HG03175 (cell line): ENCODE data around the gene TAF13.

Experiments
- ATAC-seq: cut with Tn5 transposase; IDR thresholded peaks from one replicate; pipeline ENCODE4 v1.9.1; 2021; ENCODE audit warnings: mild to moderate bottlenecking, moderate library complexity; ENCODE audit not compliant: unreplicated experiment

Gene TAF13, protein sequence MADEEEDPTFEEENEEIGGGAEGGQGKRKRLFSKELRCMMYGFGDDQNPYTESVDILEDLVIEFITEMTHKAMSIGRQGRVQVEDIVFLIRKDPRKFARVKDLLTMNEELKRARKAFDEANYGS

GRCh38 chr1:109075531-109076490, at the start of gene TAF13:
Gene TAF13 (minus strand): TSS chr1:109076003. CDS start chr1:109075947, 56 bp downstream.
- peak; percentile 99 for ATAC-seq

- no peak for ATAC-seq
Measured at GRCh38 chr1:109120356-109120755, 44.6 kb upstream of the TAF13 start.

- no peak for ATAC-seq
Measured at GRCh38 chr1:109118089-109118488, 42.3 kb upstream of the TAF13 start.

- ATAC-seq = no peak
Measured at GRCh38 chr1:109116286-109116685, 40.5 kb upstream of the TAF13 start.

DNA sequence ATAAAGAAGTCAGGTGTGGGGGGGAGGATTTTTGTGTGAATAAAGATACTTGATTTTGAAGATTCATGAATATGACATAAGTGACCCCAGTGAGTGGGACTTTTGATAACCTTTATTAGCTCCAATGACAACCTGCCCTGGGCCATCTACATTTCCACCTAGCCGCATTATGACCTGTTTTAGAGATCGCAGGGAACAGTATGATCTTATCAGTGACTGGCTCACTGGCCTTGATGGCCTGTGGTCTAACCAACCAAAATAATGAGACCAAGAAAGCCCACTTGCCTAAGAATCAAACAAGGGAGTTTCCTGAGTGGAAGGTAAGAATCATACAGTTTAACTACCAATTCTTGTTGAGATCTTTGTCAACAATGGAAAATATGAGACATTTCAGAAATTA, 39.9 kb upstream of the TAF13 start:
- no peak for ATAC-seq

- no peak for ATAC-seq
Measured at GRCh38 chr1:109114342-109114674, 38.5 kb upstream of the TAF13 start.

DNA sequence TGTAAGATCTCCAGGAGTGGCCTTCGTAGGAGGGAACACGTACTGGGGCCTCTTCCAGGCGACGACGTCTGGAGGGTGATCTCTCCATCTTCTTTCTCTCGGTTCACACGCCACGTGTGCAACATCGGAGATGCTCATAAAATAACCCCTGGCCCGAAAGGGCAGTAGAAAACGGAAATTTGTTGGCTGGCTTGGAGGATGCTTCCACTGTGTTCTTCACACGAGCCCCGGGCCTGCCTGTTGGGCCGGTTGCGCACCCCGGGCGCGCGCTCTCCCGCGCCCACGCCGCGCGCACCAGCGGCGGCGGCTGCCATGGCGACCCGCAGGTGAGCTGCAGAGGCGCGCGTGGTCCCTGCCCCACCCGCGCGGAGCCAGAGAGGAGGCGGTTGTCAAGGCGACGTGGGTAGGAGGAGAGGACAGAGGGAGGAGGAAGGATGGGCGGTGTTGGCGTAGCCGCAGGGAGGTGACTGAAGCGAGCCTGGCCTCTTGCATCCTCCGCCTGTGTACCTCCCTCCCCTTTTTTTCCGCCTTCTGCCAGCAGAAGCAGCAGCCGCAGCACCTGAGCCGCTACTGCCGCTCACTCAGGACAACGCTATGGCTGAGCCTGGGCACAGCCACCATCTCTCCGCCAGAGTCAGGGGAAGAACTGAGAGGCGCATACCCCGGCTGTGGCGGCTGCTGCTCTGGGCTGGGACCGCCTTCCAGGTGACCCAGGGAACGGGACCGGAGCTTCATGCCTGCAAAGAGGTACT, 38.0 kb upstream of the TAF13 start, which contains the start of gene ELAPOR1:
ELAPOR1 (plus strand) TSS at position 526 of the 752 bp plus-strand sequence; CDS start at position 595, 69 bp downstream.
- ATAC-seq = peak; percentile 59

GRCh38 chr1:109112652-109113285, 37.0 kb upstream of the TAF13 start:
- peak; percentile 66 for ATAC-seq

- no peak for ATAC-seq
Measured at GRCh38 chr1:109112056-109112651, 36.4 kb upstream of the TAF13 start.

DNA sequence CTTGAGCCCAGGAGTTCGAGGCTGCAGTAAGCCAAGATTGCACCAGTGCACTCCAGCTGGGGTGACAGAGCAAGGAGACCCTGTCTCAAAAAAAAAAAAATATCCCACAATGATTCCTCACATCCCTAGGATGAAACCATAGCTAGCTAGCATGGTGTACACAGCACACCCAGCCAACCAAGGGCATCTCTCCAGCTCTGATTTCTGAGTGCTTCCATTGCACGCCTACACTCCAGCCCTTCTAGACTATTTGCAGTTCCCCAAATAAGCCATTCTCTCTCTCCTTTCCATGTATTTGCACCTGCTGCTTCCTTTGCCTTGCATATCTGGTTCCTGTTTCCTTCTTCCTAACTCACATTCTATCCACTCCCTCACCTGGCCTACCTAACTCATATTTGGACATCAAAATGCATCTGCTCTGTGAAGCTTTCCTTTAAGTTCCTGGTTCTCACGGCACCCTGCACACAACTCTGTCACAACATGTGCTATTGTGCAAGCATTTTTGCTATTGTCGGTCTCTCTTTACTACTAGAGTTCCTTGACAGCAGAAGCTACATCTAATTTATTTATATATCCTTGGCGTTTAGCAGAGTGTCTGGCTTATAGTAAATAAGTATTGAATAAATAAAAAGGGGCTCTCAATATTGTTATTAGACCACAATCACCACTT, 35.7 kb upstream of the TAF13 start:
- ATAC-seq = no peak

GRCh38 chr1:109109906-109110305, 34.1 kb upstream of the TAF13 start:
- no peak for ATAC-seq

DNA sequence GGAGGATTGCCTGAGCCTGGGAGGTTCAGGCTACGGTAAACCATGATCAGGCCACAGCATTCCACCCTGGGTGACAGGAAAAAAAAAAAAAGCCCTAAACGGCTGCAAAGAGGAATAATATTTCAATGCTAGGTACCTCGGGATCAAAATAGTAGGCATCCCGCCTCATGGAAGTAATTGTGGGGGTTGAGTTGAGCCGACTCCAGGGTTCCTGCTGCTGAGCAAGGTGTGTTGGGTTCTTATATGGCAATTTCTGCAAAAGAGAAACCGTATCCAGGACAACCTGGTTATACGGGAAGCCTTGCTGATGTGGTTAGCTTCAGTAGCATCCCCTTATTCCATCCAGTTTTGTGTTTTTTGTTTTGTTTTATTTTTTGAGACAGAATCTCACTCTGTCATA, 32.0 kb upstream of the TAF13 start:
- no peak for ATAC-seq

- ATAC-seq = no peak
Measured at GRCh38 chr1:109105881-109106280, 30.1 kb upstream of the TAF13 start.

DNA sequence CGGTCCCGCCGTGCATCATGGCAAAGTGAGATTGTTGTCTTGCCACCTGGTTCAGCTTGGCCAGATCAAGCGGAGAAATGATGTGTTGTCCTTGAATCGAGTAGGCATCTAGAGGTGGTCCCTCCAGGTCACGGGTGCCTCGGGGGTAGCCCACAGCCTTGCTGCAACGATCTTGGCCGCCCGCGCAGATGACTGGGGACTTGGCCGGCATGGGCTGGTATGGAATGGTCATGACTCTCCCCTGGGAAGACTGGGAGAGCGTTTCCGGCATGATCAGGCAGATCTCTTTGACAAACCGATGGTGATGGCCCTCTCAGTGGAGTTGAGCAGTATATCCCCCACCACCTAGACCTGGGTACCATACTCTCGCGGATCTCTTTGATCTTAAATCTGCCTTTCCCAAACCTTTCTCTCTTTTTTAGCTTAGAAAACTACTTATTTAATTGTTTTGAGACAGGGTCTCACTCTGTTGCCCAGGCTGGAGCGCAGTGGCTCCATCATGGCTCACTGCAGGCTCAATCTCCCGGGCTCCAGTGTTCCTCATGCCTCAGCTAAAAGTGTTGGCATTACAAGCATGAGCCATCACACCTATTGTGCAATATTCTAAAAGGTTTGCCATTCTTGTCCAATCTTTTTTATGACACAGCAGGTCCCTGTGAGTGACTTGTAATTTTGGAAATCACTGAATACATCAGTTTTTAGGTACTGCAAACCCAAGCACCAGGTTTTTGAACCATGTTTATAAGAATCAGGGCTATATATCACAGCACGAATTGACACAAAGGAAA, 28.8 kb upstream of the TAF13 start:
- ATAC-seq = no peak

- peak; percentile 87 for ATAC-seq
Measured at GRCh38 chr1:109099938-109100773, 24.4 kb upstream of the TAF13 start.

GRCh38 chr1:109096120-109096519, 20.3 kb upstream of the TAF13 start:
- ATAC-seq = no peak

DNA sequence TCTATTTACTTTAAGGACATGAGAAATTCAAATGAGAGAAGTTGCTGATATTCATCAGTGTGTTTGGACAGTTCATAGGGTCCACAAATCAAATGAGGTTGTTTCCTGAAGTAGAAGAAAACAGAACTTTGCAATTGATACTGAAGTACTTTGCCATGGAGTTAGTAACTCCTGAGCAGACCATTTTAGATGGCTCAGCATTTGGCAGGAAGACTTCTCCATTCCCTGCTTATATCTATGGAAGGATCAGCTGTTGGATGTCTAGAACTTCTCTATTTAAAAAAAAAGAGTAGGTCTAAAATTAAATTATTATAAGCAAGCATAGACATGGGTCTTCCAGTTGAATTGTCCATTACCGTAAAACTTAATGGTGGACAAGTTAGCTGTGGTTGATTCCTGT, 19.8 kb upstream of the TAF13 start:
- no peak for ATAC-seq

GRCh38 chr1:109094871-109095270, 19.1 kb upstream of the TAF13 start:
- no peak for ATAC-seq
